ENCODE measurements around the gene TMEM174.
A peak's percentile ranks its signal among the peaks of the same experiment; 100 is the strongest.
"Not testable (repeated sequence)": the region's sequence is repeated elsewhere in the genome, so short reads cannot be mapped to it uniquely, and the experiment has no call there.

Gene TMEM174

DNA sequence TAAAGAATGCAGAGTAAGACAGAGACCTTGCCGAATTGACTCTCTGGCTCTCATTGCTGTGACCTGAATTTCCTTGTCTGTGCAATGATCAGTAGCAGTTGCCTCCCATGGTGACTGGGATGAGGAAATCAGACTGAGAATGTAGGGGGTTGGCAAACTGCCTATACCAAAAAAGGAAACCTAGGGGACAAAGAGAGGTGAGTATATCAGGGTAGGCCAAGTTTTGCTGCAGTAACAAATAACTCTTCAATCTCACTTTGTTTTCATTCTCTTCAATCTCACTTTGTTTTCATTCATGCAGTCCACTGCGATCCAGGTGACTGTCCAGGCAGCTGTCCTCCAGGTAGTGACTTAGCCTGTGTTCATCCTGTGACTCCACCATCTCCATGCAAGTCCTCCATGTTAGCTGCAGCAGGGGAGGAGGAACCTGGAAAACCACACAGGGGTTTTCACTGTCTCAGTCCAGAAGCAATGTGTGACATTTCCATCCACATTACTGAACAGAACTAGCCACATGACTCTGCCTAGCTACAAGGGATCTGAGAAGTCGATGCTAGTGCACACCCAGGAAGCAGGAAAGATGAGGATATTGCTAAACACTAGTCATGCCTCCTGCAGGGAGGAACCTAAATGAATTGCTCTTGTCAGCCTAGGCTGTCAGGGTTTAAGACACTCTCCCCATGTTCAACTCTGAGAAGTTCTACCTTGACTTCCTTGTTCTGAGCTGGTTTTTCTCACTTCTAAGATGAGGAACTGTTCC is 26.0 kb downstream of the TMEM174 start:
- TF ChIP-seq TAF1 (IDR thresholded peaks at IDR 0.05; ENCODE audit: borderline replicate concordance, low read depth, low read length) (no peak), POLR2AphosphoS5 (IDR thresholded peaks at IDR 0.05; ENCODE audit: low read depth, low read length) (no peak), POLR2A (IDR thresholded peaks at IDR 0.05; ENCODE audit: low read depth, low read length) (no peak)
- DNase-seq (ENCODE audit: insufficient read length) (no peak), FAIRE-seq (no peak)

DNA sequence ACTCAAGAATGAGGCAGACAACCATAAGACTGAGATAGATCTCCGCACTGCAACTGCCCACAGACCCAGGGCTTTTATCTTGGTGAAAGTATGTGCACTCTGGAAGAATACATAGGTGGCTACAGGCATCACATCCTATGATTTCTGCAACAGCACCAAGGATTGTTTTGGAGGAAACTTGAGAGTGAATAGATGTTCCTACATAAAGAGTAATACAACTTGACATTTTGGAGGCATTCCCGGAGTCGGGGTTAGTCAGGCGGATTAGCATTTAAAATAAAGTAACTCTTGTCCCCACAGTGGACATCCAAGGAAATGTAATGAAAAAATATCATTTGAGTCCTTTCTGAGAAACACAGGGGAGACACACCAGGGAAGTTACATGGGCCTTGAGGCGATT is 26.7 kb downstream of the TMEM174 start:
- TF ChIP-seq POLR2A (IDR thresholded peaks at IDR 0.05; ENCODE audit: low read depth, low read length) (no peak), TAF1 (IDR thresholded peaks at IDR 0.05; ENCODE audit: borderline replicate concordance, low read depth, low read length) (no peak), POLR2AphosphoS5 (IDR thresholded peaks at IDR 0.05; ENCODE audit: low read depth, low read length) (no peak)
- DNase-seq (ENCODE audit: insufficient read length) (no peak), FAIRE-seq (no peak)

DNA sequence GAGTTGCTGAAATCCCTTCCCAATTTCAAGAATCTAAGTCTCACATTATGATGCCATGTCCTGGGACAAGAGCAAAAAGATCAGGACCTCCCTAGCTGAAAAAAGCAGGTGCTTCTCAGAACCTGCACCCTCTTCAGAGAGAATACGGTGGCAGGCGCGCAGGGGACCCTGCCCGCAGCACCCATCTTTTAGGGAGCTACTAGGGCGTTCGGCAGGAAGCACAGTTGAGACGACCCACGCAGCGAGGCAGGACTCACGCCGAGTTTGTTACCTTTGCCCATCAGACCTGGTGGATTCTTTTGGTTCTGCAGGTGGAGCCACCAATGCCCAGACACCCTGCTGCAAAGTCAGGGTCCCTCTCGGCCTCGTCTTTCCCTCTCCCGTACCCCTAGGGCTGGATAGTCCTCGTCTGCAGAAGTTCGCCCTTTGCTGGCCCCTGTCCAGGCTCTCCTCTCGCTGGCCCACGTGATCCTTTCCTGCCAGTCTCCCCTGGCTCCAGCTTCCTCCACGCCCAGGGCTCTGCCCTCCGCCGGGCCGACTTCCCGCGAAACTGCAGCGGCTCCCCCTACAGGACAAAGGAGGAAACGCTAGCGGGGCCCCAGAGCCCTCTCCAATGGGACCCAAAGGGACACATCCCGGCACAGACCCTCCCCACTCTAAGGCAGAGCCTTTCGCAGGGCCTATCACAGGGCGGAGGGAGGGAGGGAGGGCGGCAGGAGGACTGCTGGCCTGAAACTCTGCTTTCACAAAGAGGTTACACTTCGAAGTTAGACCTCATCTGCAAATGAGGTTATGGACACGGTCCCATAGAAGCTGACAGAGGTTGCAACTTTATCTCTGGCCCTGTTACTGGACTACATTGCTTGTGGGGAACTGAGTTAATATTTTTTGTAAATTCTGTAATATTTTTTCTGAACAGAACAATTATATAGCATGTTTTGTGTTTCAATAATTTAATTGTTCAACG is 28.8 kb downstream of the TMEM174 start:
- peak; percentile 42 for DNase-seq (ENCODE audit: insufficient read length)
- TF ChIP-seq POLR2AphosphoS5 (IDR thresholded peaks at IDR 0.05; ENCODE audit: low read depth, low read length) = no peak
- TF ChIP-seq POLR2A (IDR thresholded peaks at IDR 0.05; ENCODE audit: low read depth, low read length) = no peak
- TF ChIP-seq TAF1 (IDR thresholded peaks at IDR 0.05; ENCODE audit: borderline replicate concordance, low read depth, low read length) = no peak
- no peak for FAIRE-seq

DNA sequence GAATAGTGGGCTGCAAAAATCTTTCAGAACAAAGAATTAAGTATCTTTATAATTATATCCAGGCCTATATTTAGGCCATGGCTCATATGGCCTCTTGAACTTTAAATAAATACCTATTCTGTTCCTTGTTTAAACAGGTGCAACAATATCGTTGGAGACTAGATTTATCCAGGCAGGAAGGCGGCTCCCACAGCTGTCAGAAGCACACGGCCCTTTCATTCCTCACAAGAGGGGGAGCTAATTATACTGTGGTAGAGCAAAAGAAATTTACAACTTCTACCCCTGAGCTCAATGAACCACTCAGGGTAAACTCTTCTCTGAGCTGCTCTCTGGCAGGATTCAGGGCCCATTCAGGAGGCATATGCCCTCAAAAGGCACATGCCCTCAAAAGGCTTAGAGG is 31.3 kb downstream of the TMEM174 start:
- no peak for DNase-seq (ENCODE audit: insufficient read length)
- no peak for TF ChIP-seq POLR2A (IDR thresholded peaks at IDR 0.05; ENCODE audit: low read depth, low read length)
- no peak for TF ChIP-seq POLR2AphosphoS5 (IDR thresholded peaks at IDR 0.05; ENCODE audit: low read depth, low read length)
- TF ChIP-seq TAF1 (IDR thresholded peaks at IDR 0.05; ENCODE audit: borderline replicate concordance, low read depth, low read length) = no peak
- no peak for FAIRE-seq

DNA sequence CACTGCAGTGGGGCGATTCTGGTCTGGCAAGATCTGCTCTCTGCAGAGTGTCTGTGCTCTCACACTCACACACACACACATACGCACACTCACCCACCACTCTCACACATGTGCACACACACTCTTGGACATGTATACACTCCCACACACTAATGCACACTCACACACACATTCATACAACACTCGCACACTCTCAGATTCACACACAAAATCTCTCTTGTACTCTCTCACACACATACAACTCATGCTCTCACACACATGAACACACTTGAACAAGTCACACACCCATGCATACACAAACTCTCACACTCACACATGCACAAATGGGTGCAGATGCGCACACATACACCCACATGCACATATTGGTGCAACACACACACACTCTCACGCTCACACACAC is 31.7 kb downstream of the TMEM174 start:
- DNase-seq (ENCODE audit: insufficient read length) (no peak), FAIRE-seq (no peak)
- TF ChIP-seq POLR2A (IDR thresholded peaks at IDR 0.05; ENCODE audit: low read depth, low read length) (no peak), POLR2AphosphoS5 (IDR thresholded peaks at IDR 0.05; ENCODE audit: low read depth, low read length) (no peak), TAF1 (IDR thresholded peaks at IDR 0.05; ENCODE audit: borderline replicate concordance, low read depth, low read length) (no peak)

DNA sequence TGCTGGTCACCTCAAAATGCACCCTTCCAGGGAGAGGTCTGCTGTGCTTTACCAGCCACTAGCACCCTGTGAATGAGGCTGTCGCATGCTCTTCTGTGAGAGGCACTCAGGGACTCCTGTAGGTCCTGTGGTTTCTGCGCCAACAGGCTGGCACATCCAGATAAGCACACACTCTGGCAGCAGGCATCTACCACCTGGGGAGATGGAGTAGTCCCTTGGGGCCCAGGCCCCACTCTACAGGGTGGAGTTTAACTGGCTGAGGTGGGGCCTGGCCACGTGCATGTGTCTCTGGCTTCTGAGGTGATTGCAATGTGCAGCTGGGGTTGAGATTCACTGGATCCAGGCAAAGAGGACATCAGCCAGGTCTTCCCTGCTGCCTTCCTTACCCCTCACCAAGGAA is 32.3 kb downstream of the TMEM174 start:
- DNase-seq (ENCODE audit: insufficient read length) (no peak), FAIRE-seq (no peak)
- TF ChIP-seq POLR2AphosphoS5 (IDR thresholded peaks at IDR 0.05; ENCODE audit: low read depth, low read length) = no peak
- no peak for TF ChIP-seq POLR2A (IDR thresholded peaks at IDR 0.05; ENCODE audit: low read depth, low read length)
- no peak for TF ChIP-seq TAF1 (IDR thresholded peaks at IDR 0.05; ENCODE audit: borderline replicate concordance, low read depth, low read length)

DNA sequence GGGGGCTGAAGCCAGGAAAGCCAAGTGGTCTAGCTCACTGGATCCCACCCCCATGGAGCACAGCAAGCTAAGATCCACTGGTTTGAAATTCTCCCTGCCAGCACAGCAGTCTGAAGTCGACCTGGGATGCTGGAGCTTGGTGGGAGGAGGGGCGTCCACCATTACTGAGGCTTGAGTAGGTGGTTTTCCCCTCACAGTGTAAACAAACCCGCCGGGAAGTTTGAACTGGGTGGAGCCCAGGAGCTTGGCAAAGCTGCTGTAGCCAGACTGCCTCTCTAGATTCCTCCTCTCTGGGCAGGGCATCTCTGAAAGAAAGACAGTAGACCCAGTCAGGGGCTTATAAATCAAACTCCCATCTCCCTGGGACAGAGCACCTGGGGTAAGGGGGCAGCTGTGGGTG is 34.2 kb downstream of the TMEM174 start:
- DNase-seq (ENCODE audit: insufficient read length); FAIRE-seq: not testable (repeated sequence)

DNA sequence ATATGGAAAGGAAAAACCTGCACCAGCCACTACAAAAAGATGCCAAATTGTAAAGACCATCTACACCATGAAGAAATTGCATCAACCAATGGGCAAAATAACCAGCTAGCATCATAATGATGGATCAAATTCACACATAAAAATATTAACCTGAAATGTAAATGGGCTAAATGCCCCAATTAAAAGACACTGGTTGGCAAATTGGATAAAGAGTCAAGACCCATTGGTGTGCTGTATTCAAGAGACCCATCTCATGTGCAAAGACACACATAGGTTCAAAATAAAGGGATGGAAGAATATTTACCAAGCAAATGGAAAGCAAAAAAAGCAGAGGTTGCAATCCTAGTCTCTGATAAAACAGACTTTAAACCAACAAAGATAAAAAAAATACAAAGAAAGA is 36.1 kb downstream of the TMEM174 start:
- FAIRE-seq; DNase-seq (ENCODE audit: insufficient read length): not testable (repeated sequence)

DNA sequence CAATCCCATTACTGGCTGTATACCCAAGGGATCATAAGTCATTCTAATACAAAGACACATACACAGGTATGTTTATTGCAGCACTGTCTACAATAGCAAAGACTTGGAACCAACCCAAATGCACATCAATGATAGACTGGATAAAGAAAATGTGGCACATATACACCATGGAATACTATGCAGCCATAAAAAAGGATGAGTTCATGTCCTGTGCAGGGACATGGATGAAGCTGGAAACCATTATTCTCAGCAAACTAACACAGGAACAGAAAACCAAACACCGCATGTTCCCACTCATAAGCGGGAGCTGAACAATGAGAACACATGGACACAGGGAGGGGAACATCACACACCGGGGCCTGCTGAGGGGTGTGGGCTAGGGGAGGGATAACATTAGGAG is 39.7 kb downstream of the TMEM174 start:
- not testable (repeated sequence) for FAIRE-seq; DNase-seq (ENCODE audit: insufficient read length)

DNA sequence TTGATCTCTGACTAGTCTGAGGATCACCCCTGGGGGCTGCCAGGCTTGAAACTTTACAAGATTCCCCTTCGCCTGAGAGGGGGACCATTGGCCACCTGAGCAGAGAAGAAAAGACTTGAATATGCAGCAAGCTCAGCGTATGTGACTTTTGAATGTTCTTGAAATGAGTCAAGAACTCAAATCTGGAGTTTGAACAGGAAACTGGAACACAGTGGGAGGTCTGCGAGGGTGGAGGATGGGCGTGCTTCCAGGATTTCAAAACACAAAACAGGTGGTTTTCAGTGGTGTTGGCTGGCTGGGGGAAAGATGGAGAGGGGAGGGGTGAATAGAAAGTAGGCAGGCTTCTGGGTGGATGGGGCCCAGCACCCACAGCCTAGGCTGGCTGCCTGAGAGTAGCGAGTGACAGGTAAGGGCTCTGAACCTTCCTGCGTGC is 40.6 kb downstream of the TMEM174 start:
- no peak for DNase-seq (ENCODE audit: insufficient read length)
- FAIRE-seq = peak; percentile 53
- no peak for TF ChIP-seq POLR2AphosphoS5 (IDR thresholded peaks at IDR 0.05; ENCODE audit: low read depth, low read length)
- TF ChIP-seq POLR2A (IDR thresholded peaks at IDR 0.05; ENCODE audit: low read depth, low read length) = no peak
- TF ChIP-seq TAF1 (IDR thresholded peaks at IDR 0.05; ENCODE audit: borderline replicate concordance, low read depth, low read length) = no peak

DNA sequence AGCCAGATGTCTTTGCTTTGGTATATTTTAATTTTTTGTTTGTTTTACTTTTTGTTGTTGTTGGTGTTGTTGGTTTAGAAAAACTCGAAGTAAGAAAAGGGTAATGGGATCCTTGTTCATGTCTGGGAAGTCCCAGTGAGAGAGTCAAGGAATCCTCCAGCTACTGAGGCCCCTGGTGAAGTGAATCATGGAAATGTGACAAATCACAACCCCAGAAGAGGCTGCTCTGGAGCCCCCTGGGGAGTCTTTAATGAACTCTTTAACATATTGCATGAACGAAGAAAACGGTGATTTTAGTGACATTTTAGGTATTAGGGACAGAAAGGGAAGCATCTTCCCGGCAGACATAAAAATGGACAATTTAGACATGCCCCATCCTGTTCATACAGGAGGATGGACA is 41.3 kb downstream of the TMEM174 start:
- no peak for DNase-seq (ENCODE audit: insufficient read length)
- FAIRE-seq = no peak
- TF ChIP-seq POLR2AphosphoS5 (IDR thresholded peaks at IDR 0.05; ENCODE audit: low read depth, low read length) (no peak), TAF1 (IDR thresholded peaks at IDR 0.05; ENCODE audit: borderline replicate concordance, low read depth, low read length) (no peak), POLR2A (IDR thresholded peaks at IDR 0.05; ENCODE audit: low read depth, low read length) (no peak)

DNA sequence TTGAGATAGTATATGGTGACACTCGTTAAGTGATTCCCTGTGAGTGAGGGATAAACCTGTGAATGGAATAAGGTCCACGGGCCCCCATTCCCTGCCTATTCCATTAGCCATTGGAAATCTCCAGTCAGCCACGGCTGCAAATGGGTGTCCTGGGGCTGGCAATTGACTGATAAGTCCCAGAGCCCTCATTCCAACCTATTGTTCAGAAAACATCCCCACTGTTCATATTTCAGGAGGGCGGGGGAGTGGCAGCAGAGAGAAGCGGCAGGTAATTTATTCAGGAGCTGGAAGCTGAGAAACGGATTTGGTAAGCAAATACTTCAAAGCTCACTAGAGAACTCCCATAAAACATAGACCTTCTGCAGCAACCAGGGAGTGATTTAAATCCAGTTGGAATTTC is 42.0 kb downstream of the TMEM174 start:
- TF ChIP-seq TAF1 (IDR thresholded peaks at IDR 0.05; ENCODE audit: borderline replicate concordance, low read depth, low read length) = no peak
- no peak for TF ChIP-seq POLR2AphosphoS5 (IDR thresholded peaks at IDR 0.05; ENCODE audit: low read depth, low read length)
- no peak for TF ChIP-seq POLR2A (IDR thresholded peaks at IDR 0.05; ENCODE audit: low read depth, low read length)
- FAIRE-seq = no peak
- DNase-seq (ENCODE audit: insufficient read length) = no peak
